ENCODE measurements around the gene PCNX3. TPM values are rescaled to one million over a fixed set of nuclear protein-coding genes. Genes with fewer than 3 reads are reported as not detected.
A peak's percentile ranks its signal among the peaks of the same experiment; 100 is the strongest.

The PCNX3 gene
- total and polyA plus RNA-seq, 2 of the 13 experiments (the other 11 are each of a cell fraction or from before 2014, with no cell fraction given) = 16.2 to 23.0 TPM

DNA sequence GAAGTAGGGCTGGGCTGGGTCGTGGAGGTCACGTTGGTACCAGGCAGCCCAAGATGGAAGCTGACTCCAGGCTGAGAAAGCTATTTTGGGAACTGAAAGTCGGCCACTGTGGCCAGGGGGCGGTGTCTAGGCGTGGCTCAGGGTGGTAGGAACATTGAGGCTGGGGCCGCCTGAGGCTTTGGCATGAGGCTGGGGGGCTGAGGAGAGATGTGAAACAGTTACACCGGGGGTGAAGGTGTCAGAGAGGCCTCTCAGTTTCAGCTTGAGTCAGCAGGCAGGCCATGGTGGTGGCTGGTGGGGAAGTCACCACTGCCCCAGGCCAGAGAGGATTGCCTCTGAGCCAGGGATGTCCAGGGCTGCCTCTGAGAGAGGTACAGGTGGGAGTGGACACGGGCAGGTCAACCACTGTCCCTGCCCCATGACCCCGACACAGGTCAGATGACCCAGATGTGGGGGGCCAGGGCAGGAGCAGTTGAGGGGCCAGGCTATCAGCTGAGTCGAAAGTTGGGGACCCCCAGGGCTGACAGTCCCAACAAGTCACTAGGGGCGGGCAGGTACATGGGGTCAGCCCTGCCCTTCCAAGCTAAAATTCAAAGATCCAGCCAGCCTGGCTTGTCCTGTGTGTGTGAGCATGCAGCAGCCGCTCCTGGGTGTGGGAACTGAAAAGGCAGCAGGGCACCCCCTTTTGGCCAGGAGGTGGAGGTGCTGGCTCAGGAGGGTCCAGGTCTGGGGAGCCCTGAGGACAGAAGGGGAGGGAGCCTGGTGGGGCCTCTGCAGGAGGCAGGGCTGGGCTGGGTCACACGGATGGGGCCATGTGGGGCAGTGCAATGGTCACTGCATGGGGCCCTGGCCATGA, 27.1 kb upstream of the PCNX3 start (continued):
- TF ChIP-seq, protein P1, sequence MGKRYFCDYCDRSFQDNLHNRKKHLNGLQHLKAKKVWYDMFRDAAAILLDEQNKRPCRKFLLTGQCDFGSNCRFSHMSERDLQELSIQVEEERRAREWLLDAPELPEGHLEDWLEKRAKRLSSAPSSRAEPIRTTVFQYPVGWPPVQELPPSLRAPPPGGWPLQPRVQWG (CRISPR knock-in tag; IDR thresholded peaks at IDR 0.05; ENCODE audit: borderline replicate concordance, low read depth) = no peak
- TF ChIP-seq TRIM24 (CRISPR knock-in tag; IDR thresholded peaks at IDR 0.05) = no peak
- TF ChIP-seq, protein P2, sequence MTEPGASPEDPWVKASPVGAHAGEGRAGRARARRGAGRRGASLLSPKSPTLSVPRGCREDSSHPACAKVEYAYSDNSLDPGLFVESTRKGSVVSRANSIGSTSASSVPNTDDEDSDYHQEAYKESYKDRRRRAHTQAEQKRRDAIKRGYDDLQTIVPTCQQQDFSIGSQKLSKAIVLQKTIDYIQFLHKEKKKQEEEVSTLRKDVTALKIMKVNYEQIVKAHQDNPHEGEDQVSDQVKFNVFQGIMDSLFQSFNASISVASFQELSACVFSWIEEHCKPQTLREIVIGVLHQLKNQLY (CRISPR knock-in tag; IDR thresholded peaks at IDR 0.05) = no peak
- no peak for TF ChIP-seq SP4 (CRISPR knock-in tag; IDR thresholded peaks at IDR 0.05)
- no peak for TF ChIP-seq ARID2 (CRISPR knock-in tag; IDR thresholded peaks at IDR 0.05; ENCODE audit: borderline replicate concordance)
- TF ChIP-seq, protein P3, sequence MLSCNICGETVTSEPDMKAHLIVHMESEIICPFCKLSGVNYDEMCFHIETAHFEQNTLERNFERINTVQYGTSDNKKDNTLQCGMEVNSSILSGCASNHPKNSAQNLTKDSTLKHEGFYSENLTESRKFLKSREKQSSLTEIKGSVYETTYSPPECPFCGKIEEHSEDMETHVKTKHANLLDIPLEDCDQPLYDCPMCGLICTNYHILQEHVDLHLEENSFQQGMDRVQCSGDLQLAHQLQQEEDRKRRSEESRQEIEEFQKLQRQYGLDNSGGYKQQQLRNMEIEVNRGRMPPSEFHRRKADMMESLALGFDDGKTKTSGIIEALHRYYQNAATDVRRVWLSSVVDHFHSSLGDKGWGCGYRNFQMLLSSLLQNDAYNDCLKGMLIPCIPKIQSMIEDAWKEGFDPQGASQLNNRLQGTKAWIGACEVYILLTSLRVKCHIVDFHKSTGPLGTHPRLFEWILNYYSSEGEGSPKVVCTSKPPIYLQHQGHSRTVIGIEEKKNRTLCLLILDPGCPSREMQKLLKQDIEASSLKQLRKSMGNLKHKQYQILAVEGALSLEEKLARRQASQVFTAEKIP (CRISPR knock-in tag; IDR thresholded peaks at IDR 0.05; ENCODE audit: borderline replicate concordance) = no peak
- no peak for TF ChIP-seq ZBTB43 (CRISPR knock-in tag; conservative IDR thresholded peaks at IDR 0.05)
- TF ChIP-seq EHMT2 (IDR thresholded peaks at IDR 0.05; ENCODE audit: borderline replicate concordance, low read depth, low read length) = no peak
- TF ChIP-seq, protein P4, sequence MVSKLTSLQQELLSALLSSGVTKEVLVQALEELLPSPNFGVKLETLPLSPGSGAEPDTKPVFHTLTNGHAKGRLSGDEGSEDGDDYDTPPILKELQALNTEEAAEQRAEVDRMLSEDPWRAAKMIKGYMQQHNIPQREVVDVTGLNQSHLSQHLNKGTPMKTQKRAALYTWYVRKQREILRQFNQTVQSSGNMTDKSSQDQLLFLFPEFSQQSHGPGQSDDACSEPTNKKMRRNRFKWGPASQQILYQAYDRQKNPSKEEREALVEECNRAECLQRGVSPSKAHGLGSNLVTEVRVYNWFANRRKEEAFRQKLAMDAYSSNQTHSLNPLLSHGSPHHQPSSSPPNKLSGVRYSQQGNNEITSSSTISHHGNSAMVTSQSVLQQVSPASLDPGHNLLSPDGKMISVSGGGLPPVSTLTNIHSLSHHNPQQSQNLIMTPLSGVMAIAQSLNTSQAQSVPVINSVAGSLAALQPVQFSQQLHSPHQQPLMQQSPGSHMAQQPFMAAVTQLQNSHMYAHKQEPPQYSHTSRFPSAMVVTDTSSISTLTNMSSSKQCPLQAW (CRISPR knock-in tag; IDR thresholded peaks at IDR 0.05) = peak; percentile 65; the same call in 1 of the 2 replicates
- no peak for TF ChIP-seq CCAR2 (optimal IDR thresholded peaks at IDR 0.05; ENCODE audit: low read depth, low read length)
- TF ChIP-seq ZFY (CRISPR knock-in tag; IDR thresholded peaks at IDR 0.05) = no peak
- TF ChIP-seq ZNF343 (CRISPR knock-in tag; IDR thresholded peaks at IDR 0.05) = no peak
- TF ChIP-seq, protein P5, sequence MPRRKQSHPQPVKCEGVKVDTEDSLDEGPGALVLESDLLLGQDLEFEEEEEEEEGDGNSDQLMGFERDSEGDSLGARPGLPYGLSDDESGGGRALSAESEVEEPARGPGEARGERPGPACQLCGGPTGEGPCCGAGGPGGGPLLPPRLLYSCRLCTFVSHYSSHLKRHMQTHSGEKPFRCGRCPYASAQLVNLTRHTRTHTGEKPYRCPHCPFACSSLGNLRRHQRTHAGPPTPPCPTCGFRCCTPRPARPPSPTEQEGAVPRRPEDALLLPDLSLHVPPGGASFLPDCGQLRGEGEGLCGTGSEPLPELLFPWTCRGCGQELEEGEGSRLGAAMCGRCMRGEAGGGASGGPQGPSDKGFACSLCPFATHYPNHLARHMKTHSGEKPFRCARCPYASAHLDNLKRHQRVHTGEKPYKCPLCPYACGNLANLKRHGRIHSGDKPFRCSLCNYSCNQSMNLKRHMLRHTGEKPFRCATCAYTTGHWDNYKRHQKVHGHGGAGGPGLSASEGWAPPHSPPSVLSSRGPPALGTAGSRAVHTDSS (CRISPR knock-in tag; conservative IDR thresholded peaks at IDR 0.05) = no peak
- TF ChIP-seq SALL2 (CRISPR knock-in tag; IDR thresholded peaks at IDR 0.05) = no peak
- TF ChIP-seq ZNF670 (CRISPR knock-in tag; IDR thresholded peaks at IDR 0.05; ENCODE audit: borderline replicate concordance) = no peak
- TF ChIP-seq, protein P6, sequence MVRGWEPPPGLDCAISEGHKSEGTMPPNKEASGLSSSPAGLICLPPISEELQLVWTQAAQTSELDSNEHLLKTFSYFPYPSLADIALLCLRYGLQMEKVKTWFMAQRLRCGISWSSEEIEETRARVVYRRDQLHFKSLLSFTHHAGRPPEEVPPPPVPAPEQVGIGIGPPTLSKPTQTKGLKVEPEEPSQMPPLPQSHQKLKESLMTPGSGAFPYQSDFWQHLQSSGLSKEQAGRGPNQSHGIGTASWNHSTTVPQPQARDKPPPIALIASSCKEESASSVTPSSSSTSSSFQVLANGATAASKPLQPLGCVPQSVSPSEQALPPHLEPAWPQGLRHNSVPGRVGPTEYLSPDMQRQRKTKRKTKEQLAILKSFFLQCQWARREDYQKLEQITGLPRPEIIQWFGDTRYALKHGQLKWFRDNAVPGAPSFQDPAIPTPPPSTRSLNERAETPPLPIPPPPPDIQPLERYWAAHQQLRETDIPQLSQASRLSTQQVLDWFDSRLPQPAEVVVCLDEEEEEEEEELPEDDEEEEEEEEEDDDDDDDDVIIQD (CRISPR knock-in tag; IDR thresholded peaks at IDR 0.05; ENCODE audit: low read depth) = no peak
- TF ChIP-seq SATB2 (CRISPR knock-in tag; IDR thresholded peaks at IDR 0.05) = no peak
- TF ChIP-seq ZKSCAN5 (CRISPR knock-in tag; IDR thresholded peaks at IDR 0.05) = no peak
- TF ChIP-seq ZNF605 (CRISPR knock-in tag; IDR thresholded peaks at IDR 0.05) = 0 out of 2 replicates have a peak, but pooled peaks have one; percentile 61
